ENCODE data around the gene ATP8B3.

ATP8B3 gene

GRCh38 chr19:1794424-1795172, 17.5 kb downstream of the ATP8B3 start:
- no peak for DNase-seq

- DNase-seq: no peak
Observed at GRCh38 chr19:1791879-1792278, 20.2 kb downstream of the ATP8B3 start.

GRCh38 chr19:1790054-1790792, 21.9 kb downstream of the ATP8B3 start:
- no peak for DNase-seq

- no peak for DNase-seq
Observed at GRCh38 chr19:1789261-1790041, 22.6 kb downstream of the ATP8B3 start.

GRCh38 chr19:1787116-1787515, 25.0 kb downstream of the ATP8B3 start:
- no peak for DNase-seq

GRCh38 chr19:1786668-1787067, 25.4 kb downstream of the ATP8B3 start:
- no peak for DNase-seq

- DNase-seq: no peak
Observed at GRCh38 chr19:1785310-1785709, 26.8 kb downstream of the ATP8B3 start.

GRCh38 chr19:1783874-1784273, 28.2 kb downstream of the ATP8B3 start:
- no peak for DNase-seq

GRCh38 chr19:1783354-1783753, 28.7 kb downstream of the ATP8B3 start:
- DNase-seq: no peak

GRCh38 chr19:1782521-1782920, 29.6 kb downstream of the ATP8B3 start:
- no peak for DNase-seq

GRCh38 chr19:1780272-1780958, 31.7 kb downstream of the ATP8B3 start:
- DNase-seq: no peak

GRCh38 chr19:1779574-1779973, 32.5 kb downstream of the ATP8B3 start:
- DNase-seq: no peak

- DNase-seq: no peak
Observed at GRCh38 chr19:1777149-1777548, 34.9 kb downstream of the ATP8B3 start.

GRCh38 chr19:1776606-1777147, 35.4 kb downstream of the ATP8B3 start:
- no peak for DNase-seq

GRCh38 chr19:1775951-1776605, 36.0 kb downstream of the ATP8B3 start:
- no peak for DNase-seq

GRCh38 chr19:1774989-1775772, 36.9 kb downstream of the ATP8B3 start:
- no peak for DNase-seq

- no peak for DNase-seq
Observed at GRCh38 chr19:1773184-1773583, 38.9 kb downstream of the ATP8B3 start.

- no peak for DNase-seq
Observed at GRCh38 chr19:1770866-1771576, 41.1 kb downstream of the ATP8B3 start.

GRCh38 chr19:1769645-1769985, 42.5 kb downstream of the ATP8B3 start:
- no peak for DNase-seq

- DNase-seq: no peak
Observed at GRCh38 chr19:1768918-1769644, 43.0 kb downstream of the ATP8B3 start.
